ENCODE measurements around the gene TWSG1. TPM values are rescaled to one million over a fixed set of nuclear protein-coding genes. Genes with fewer than 3 reads are reported as not detected.

Gene TWSG1
- total RNA-seq, 1 donor from 2014 or later: 38.6 TPM

- Mint-ChIP-seq H3K36me3 (peaks cover 22% of the 10 kb centered on the region), H3K4me1 (ENCODE audit: unreplicated experiment) (no peaks in the 10 kb centered on the region), H3K9me3 (no peaks in the 10 kb centered on the region), H3K4me3 (no peak overlapping the region), H3K27ac (no peak overlapping the region), H3K27me3 (no peaks in the 10 kb centered on the region)
- DNase-seq (ENCODE audit: extremely low spot score, unreplicated experiment): no peak
- no peak for TF ChIP-seq CTCF (conservative IDR thresholded peaks at IDR 0.05)
Measured at GRCh38 chr18:9356976-9357375, 22.4 kb downstream of the TWSG1 start.

GRCh38 chr18:9359796-9360195 lies 25.2 kb downstream of the TWSG1 start:
- no peaks in the 10 kb centered on the region for H3K9me3 Mint-ChIP-seq
- TF ChIP-seq CTCF (conservative IDR thresholded peaks at IDR 0.05): no peak
- H3K4me1 Mint-ChIP-seq (ENCODE audit: unreplicated experiment): peaks cover 5% of the 10 kb centered on the region
- no peak for DNase-seq (ENCODE audit: extremely low spot score, unreplicated experiment)
- H3K36me3 Mint-ChIP-seq: peaks cover 22% of the 10 kb centered on the region
- H3K4me3 Mint-ChIP-seq: no peak overlapping the region
- H3K27me3 Mint-ChIP-seq: no peaks in the 10 kb centered on the region
- H3K27ac Mint-ChIP-seq: no peak overlapping the region

GRCh38 chr18:9361191-9361590 lies 26.6 kb downstream of the TWSG1 start:
- Mint-ChIP-seq H3K36me3 (peaks cover 18% of the 10 kb centered on the region), H3K27ac (no peak overlapping the region), H3K4me1 (ENCODE audit: unreplicated experiment) (peaks cover 6% of the 10 kb centered on the region), H3K27me3 (no peaks in the 10 kb centered on the region), H3K9me3 (no peaks in the 10 kb centered on the region), H3K4me3 (no peak overlapping the region)
- no peak for TF ChIP-seq CTCF (conservative IDR thresholded peaks at IDR 0.05)
- DNase-seq (ENCODE audit: extremely low spot score, unreplicated experiment): no peak

GRCh38 chr18:9362869-9363268 lies 28.3 kb downstream of the TWSG1 start:
- TF ChIP-seq CTCF (conservative IDR thresholded peaks at IDR 0.05): no peak
- no peak for DNase-seq (ENCODE audit: extremely low spot score, unreplicated experiment)
- Mint-ChIP-seq H3K4me1 (ENCODE audit: unreplicated experiment) (peaks cover 8% of the 10 kb centered on the region), H3K4me3 (peak overlapping the region; percentile 26), H3K9me3 (no peaks in the 10 kb centered on the region), H3K27ac (peak overlapping the region; percentile 95), H3K36me3 (peaks cover 24% of the 10 kb centered on the region), H3K27me3 (no peaks in the 10 kb centered on the region)

GRCh38 chr18:9364242-9364641 lies 29.7 kb downstream of the TWSG1 start:
- H3K4me3 Mint-ChIP-seq: no peak overlapping the region
- H3K27ac Mint-ChIP-seq: peak overlapping the region; percentile 32
- peaks cover 8% of the 10 kb centered on the region for H3K4me1 Mint-ChIP-seq (ENCODE audit: unreplicated experiment)
- no peaks in the 10 kb centered on the region for H3K9me3 Mint-ChIP-seq
- H3K36me3 Mint-ChIP-seq: peaks cover 24% of the 10 kb centered on the region
- DNase-seq (ENCODE audit: extremely low spot score, unreplicated experiment): no peak
- H3K27me3 Mint-ChIP-seq: no peaks in the 10 kb centered on the region
- no peak for TF ChIP-seq CTCF (conservative IDR thresholded peaks at IDR 0.05)

- no peak for DNase-seq (ENCODE audit: extremely low spot score, unreplicated experiment)
- Mint-ChIP-seq H3K4me3 (no peak overlapping the region), H3K4me1 (ENCODE audit: unreplicated experiment) (peaks cover 8% of the 10 kb centered on the region), H3K9me3 (peaks cover 2% of the 10 kb centered on the region), H3K27me3 (no peaks in the 10 kb centered on the region), H3K27ac (no peak overlapping the region), H3K36me3 (peaks cover 27% of the 10 kb centered on the region)
- no peak for TF ChIP-seq CTCF (conservative IDR thresholded peaks at IDR 0.05)
Measured at GRCh38 chr18:9365406-9365805, 30.8 kb downstream of the TWSG1 start.
